ENCODE measurements around the gene CSTB.

CSTB gene

DNA sequence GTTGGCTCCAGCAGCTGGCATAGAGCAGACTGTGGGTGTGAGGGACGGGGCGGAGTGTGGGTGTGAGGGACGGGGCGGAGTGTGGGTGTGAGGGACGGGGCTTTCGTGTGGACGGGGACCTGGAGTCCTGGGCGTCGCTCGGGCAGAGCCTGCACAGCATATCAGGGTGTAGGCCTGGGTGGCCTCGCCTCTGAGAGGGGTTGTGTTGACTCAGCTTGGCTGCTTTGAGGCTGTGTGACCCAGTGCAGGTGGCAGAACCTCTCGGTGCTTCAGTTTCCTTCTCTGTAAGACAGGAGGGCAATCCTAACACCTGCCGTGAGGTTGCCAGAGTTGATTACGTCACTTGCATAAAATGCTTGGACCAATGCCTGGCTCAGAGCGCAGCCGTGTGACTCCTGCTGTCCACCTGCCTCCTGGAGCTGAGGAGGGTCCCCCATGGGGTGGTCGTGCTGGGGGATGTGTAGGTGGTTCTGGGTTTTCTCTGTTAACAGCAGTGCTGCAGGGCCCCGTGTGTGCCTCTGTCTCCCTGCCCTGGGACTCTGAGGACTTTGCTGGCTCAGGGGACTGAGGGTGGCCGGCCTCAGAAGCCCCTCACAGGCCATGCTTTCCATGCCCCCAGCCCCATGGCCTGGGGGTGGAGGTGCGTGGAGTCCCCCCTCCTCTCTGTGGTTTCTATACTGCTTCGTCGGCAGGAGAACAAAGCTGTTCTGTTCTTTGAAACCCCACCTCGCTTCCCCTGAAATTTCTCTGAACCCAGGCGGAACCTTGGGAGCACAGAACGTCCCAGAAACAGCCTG lies 41.8 kb downstream of the CSTB start:
- Histone ChIP-seq H3K36me3 (ENCODE audit: control insufficient read depth in 2 of 2, insufficient read depth in 1 of 2, low read length in 2 of 2) (peaks cover 0 to 36% of the 10 kb centered on the region in 2 experiments; a peak in 2 of 3 replicates), H3K4me3 (ENCODE audit: low read depth, low read length) (no peak overlapping the region), H3K4me1 (ENCODE audit: control insufficient read depth, insufficient read depth, low read length) (peaks cover 4% of the 10 kb centered on the region; the same call in 1 of the 2 replicates), H3K27ac (ENCODE audit: extremely low read depth, low read depth, low read length) (no peak overlapping the region), H3K9me3 (ENCODE audit: control insufficient read depth, insufficient read depth, low read depth, low read length) (no peaks in the 10 kb centered on the region)
- ChIA-PET POLR2A (no interaction called here), CTCF (no interaction called here)
- TF ChIP-seq KLF1 (tag by site-specific recombination; IDR thresholded peaks at IDR 0.05) (peak; percentile 100), ZFHX2 (tag by site-specific recombination; conservative IDR thresholded peaks at IDR 0.05) (peak; percentile 99), ZIC2 (tag by site-specific recombination; IDR thresholded peaks at IDR 0.05) (peak; percentile 92), GLIS1 (tag by site-specific recombination; IDR thresholded peaks at IDR 0.05) (peak; percentile 91), BCL11B (tag by site-specific recombination; IDR thresholded peaks at IDR 0.05; ENCODE audit: low read depth) (no peak), KLF8 (tag by site-specific recombination; IDR thresholded peaks at IDR 0.05) (peak; percentile 92), EGR2 (tag by site-specific recombination; IDR thresholded peaks at IDR 0.05; ENCODE audit: low read depth) (peak; percentile 99)
- TF ChIP-seq, protein P1, sequence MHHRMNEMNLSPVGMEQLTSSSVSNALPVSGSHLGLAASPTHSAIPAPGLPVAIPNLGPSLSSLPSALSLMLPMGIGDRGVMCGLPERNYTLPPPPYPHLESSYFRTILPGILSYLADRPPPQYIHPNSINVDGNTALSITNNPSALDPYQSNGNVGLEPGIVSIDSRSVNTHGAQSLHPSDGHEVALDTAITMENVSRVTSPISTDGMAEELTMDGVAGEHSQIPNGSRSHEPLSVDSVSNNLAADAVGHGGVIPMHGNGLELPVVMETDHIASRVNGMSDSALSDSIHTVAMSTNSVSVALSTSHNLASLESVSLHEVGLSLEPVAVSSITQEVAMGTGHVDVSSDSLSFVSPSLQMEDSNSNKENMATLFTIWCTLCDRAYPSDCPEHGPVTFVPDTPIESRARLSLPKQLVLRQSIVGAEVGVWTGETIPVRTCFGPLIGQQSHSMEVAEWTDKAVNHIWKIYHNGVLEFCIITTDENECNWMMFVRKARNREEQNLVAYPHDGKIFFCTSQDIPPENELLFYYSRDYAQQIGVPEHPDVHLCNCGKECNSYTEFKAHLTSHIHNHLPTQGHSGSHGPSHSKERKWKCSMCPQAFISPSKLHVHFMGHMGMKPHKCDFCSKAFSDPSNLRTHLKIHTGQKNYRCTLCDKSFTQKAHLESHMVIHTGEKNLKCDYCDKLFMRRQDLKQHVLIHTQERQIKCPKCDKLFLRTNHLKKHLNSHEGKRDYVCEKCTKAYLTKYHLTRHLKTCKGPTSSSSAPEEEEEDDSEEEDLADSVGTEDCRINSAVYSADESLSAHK (tag by site-specific recombination; IDR thresholded peaks at IDR 0.05), result no peak
- TF ChIP-seq, protein P2, sequence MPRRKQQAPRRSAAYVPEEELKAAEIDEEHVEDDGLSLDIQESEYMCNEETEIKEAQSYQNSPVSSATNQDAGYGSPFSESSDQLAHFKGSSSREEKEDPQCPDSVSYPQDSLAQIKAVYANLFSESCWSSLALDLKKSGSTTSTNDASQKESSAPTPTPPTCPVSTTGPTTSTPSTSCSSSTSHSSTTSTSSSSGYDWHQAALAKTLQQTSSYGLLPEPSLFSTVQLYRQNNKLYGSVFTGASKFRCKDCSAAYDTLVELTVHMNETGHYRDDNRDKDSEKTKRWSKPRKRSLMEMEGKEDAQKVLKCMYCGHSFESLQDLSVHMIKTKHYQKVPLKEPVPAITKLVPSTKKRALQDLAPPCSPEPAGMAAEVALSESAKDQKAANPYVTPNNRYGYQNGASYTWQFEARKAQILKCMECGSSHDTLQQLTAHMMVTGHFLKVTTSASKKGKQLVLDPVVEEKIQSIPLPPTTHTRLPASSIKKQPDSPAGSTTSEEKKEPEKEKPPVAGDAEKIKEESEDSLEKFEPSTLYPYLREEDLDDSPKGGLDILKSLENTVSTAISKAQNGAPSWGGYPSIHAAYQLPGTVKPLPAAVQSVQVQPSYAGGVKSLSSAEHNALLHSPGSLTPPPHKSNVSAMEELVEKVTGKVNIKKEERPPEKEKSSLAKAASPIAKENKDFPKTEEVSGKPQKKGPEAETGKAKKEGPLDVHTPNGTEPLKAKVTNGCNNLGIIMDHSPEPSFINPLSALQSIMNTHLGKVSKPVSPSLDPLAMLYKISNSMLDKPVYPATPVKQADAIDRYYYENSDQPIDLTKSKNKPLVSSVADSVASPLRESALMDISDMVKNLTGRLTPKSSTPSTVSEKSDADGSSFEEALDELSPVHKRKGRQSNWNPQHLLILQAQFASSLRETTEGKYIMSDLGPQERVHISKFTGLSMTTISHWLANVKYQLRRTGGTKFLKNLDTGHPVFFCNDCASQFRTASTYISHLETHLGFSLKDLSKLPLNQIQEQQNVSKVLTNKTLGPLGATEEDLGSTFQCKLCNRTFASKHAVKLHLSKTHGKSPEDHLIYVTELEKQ (tag by site-specific recombination; IDR thresholded peaks at IDR 0.05; ENCODE audit: borderline replicate concordance), result no peak

DNA sequence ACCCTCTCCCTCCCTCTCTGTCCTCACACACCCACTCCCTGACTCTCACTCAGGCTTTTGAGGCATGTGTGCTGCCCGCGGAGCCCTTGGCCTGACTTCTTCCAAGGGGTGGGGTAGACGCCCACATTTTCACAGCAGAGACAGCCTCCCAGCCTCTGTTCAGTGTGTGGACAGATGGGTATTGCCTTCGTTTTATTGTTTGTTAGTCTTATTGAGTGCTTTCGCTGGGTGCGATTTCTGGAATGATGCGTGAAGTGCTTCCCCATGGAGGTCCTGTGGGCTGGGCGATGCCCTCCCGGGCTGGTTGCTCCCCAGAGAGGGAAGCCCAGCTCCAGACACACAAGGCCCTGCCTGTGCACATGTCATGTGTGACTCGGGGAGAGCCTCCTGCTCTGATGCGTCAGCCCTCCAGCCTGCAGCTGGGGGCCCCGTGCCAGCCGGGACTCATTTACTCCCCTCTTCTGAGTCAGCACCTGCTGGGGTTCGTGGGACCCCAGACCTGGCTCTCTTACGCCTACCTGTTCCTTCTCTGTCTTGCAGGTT lies 42.5 kb downstream of the CSTB start:
- ChIA-PET CTCF (no interaction called here), POLR2A (interaction anchor here (1.0 kb wide), 1 partner anchor 9 kb away, joined by 3 read pairs; no protein-coding TSS in a partner anchor)
- H3K4me3 ChIP-seq (ENCODE audit: low read depth, low read length), result no peak overlapping the region
- H3K27ac ChIP-seq (ENCODE audit: extremely low read depth, low read depth, low read length), result no peak overlapping the region
- H3K4me1 ChIP-seq (ENCODE audit: control insufficient read depth, insufficient read depth, low read length), result peaks cover 6% of the 10 kb centered on the region; the same call in 1 of the 2 replicates
- peaks cover 0 to 36% of the 10 kb centered on the region in 2 experiments; a peak in 2 of 3 replicates for H3K36me3 ChIP-seq (ENCODE audit: control insufficient read depth in 2 of 2, insufficient read depth in 1 of 2, low read length in 2 of 2)
- H3K9me3 ChIP-seq (ENCODE audit: control insufficient read depth, insufficient read depth, low read depth, low read length), result no peaks in the 10 kb centered on the region
- no peak for TF ChIP-seq ZNF341 (tag by site-specific recombination; IDR thresholded peaks at IDR 0.05; ENCODE audit: low read depth)
- no peak for TF ChIP-seq ZXDB (tag by site-specific recombination; IDR thresholded peaks at IDR 0.05)
- TF ChIP-seq ZNF174 (tag by site-specific recombination; IDR thresholded peaks at IDR 0.05), result no peak
- peak; percentile 99 for TF ChIP-seq GLIS1 (tag by site-specific recombination; IDR thresholded peaks at IDR 0.05)
- TF ChIP-seq, protein P3, sequence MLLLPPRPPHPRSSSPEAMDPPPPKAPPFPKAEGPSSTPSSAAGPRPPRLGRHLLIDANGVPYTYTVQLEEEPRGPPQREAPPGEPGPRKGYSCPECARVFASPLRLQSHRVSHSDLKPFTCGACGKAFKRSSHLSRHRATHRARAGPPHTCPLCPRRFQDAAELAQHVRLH (tag by site-specific recombination; IDR thresholded peaks at IDR 0.05), result no peak
- peak; percentile 98 for TF ChIP-seq ZIC2 (tag by site-specific recombination; IDR thresholded peaks at IDR 0.05)
- TF ChIP-seq MYNN (tag by site-specific recombination; IDR thresholded peaks at IDR 0.05; ENCODE audit: borderline replicate concordance), result no peak
- TF ChIP-seq, protein P4, sequence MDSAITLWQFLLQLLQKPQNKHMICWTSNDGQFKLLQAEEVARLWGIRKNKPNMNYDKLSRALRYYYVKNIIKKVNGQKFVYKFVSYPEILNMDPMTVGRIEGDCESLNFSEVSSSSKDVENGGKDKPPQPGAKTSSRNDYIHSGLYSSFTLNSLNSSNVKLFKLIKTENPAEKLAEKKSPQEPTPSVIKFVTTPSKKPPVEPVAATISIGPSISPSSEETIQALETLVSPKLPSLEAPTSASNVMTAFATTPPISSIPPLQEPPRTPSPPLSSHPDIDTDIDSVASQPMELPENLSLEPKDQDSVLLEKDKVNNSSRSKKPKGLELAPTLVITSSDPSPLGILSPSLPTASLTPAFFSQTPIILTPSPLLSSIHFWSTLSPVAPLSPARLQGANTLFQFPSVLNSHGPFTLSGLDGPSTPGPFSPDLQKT (IDR thresholded peaks at IDR 0.05; ENCODE audit: borderline replicate concordance, low read depth, low read length), result no peak
- TF ChIP-seq, protein P5, sequence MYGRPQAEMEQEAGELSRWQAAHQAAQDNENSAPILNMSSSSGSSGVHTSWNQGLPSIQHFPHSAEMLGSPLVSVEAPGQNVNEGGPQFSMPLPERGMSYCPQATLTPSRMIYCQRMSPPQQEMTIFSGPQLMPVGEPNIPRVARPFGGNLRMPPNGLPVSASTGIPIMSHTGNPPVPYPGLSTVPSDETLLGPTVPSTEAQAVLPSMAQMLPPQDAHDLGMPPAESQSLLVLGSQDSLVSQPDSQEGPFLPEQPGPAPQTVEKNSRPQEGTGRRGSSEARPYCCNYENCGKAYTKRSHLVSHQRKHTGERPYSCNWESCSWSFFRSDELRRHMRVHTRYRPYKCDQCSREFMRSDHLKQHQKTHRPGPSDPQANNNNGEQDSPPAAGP (tag by site-specific recombination; IDR thresholded peaks at IDR 0.05), result peak; percentile 98
- TF ChIP-seq ZNF311 (tag by site-specific recombination; IDR thresholded peaks at IDR 0.05; ENCODE audit: borderline replicate concordance), result no peak
- no peak for TF ChIP-seq YY1 (tag by site-specific recombination; IDR thresholded peaks at IDR 0.05)
- TF ChIP-seq KLF1 (tag by site-specific recombination; IDR thresholded peaks at IDR 0.05), result peak; percentile 15
- TF ChIP-seq EGR2 (tag by site-specific recombination; IDR thresholded peaks at IDR 0.05; ENCODE audit: low read depth), result peak; percentile 96
- no peak for TF ChIP-seq ZNF146 (tag by site-specific recombination; IDR thresholded peaks at IDR 0.05)
- no peak for TF ChIP-seq ZNF24 (tag by site-specific recombination; IDR thresholded peaks at IDR 0.05)
- TF ChIP-seq, protein P6, sequence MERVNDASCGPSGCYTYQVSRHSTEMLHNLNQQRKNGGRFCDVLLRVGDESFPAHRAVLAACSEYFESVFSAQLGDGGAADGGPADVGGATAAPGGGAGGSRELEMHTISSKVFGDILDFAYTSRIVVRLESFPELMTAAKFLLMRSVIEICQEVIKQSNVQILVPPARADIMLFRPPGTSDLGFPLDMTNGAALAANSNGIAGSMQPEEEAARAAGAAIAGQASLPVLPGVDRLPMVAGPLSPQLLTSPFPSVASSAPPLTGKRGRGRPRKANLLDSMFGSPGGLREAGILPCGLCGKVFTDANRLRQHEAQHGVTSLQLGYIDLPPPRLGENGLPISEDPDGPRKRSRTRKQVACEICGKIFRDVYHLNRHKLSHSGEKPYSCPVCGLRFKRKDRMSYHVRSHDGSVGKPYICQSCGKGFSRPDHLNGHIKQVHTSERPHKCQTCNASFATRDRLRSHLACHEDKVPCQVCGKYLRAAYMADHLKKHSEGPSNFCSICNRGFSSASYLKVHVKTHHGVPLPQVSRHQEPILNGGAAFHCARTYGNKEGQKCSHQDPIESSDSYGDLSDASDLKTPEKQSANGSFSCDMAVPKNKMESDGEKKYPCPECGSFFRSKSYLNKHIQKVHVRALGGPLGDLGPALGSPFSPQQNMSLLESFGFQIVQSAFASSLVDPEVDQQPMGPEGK (tag by site-specific recombination; IDR thresholded peaks at IDR 0.05), result peak; percentile 25; the same call in 1 of the 2 replicates
- TF ChIP-seq SP7 (tag by site-specific recombination; IDR thresholded peaks at IDR 0.05), result peak; percentile 44; the same call in 1 of the 2 replicates
